Measurements from ENCODE around the gene GBGT1.
"Not testable (repeated sequence)": the region's sequence is repeated elsewhere in the genome, so short reads cannot be mapped to it uniquely, and the experiment has no call there.

GBGT1 gene

DNA sequence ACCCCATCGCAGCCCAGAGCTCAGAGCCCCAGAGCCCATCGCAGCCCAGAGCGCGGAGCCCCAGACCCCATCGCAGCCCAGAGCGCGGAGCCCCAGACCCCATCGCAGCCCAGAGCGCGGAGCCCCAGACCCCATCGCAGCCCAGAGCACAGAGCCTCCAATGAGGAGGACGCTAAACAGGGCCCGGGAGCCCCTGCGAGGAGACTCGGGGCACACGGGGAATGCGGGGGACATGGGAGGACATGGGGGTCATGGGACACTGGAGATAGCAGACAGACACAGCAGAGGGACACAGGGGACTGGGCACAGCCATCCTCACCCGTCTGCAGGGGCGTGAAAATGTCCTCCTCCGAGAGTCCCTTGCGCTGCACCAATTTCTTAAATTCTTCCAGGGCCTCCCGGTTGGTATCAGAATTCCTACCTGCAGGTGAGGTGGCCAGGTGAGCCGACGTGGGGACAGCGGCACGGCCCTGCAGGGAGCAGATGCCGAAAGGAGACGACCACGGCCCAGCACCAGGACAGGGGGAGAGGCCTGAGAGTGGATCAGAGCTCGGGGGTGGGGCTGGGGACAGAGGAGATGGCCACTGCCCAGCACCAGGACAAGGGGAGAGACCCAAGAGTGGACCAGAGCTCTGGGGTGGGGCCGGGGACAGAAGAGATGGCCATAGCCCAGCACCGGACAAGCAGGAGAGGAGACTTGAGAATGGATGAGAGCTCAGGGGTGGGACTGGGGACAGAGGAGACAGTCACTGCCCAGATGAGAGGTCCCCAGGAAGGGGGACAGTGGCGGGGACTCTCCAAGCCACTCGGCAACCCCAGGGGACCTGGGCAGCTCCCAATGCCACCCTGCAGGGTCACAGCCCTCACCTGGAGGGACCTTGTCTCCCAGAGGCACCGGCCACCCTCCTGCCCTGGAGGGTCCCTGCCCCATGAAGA, 42.5 kb upstream of the GBGT1 start:
- no peak overlapping the region for H3K27ac ChIP-seq
- H3K36me3 ChIP-seq, result no peaks in the 10 kb centered on the region
- no peak for TF ChIP-seq Cebpa-rat (IDR thresholded peaks at IDR 0.05)
- H3K4me2 ChIP-seq, result no peak overlapping the region
- H4K20me1 ChIP-seq, result no peaks in the 10 kb centered on the region
- H3K4me3 ChIP-seq, result no peak overlapping the region
- H3K27me3 ChIP-seq, result no peaks in the 10 kb centered on the region
- peaks cover 5% of the 10 kb centered on the region; the same call in 1 of the 2 replicates for H3K9me3 ChIP-seq
- H3K4me1 ChIP-seq, result no peaks in the 10 kb centered on the region
- no peak overlapping the region for H3K9ac ChIP-seq

DNA sequence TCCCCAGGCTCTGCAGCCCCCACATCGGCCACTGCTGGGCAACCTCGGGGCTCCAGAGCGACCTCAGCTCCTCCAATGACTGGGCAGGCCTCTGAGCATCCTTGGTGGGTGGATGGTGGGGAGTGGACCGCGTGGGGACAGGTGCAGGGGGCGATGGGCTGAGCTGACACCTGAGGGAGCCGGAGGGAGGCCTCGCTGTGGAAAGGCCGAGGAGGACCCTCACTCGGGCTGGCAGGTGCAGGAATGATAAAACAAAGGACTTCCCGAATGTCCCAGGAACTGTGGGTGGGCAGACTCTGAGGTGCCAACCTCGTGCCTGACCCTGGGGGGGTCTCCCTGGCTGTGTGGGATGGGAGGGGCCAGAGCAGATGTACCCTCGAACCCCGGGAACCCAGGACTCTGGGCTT, 41.8 kb upstream of the GBGT1 start:
- H3K4me3 ChIP-seq, H3K9ac ChIP-seq, H3K27ac ChIP-seq, H3K36me3 ChIP-seq, H3K9me3 ChIP-seq, H3K4me1 ChIP-seq, H4K20me1 ChIP-seq, H3K4me2 ChIP-seq, H3K27me3 ChIP-seq: not testable (repeated sequence)

DNA sequence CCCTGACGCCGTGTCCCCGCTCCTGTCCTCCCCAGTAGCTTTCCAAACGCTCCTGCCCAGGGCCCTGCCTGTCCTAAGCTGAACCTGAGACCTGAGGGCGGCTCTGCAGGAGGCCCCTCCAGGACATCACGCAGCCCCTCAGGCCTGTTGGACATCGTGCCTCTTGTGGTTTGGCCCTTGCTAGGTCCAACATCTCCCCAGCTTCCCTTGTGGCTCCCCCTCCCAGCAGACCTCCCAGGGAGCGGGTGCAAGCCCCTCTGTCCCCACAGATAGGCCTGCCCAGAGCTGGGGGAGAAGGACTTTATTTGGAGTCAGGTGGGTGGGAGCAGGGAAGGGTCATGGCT, 41.3 kb upstream of the GBGT1 start:
- Histone ChIP-seq H3K9ac (no peak overlapping the region), H3K4me3 (no peak overlapping the region), H3K4me2 (no peak overlapping the region), H3K27ac (no peak overlapping the region), H4K20me1 (no peaks in the 10 kb centered on the region), H3K27me3 (no peaks in the 10 kb centered on the region), H3K4me1 (no peaks in the 10 kb centered on the region), H3K9me3 (no peaks in the 10 kb centered on the region), H3K36me3 (no peaks in the 10 kb centered on the region)
- no peak for TF ChIP-seq Cebpa-rat (IDR thresholded peaks at IDR 0.05)

DNA sequence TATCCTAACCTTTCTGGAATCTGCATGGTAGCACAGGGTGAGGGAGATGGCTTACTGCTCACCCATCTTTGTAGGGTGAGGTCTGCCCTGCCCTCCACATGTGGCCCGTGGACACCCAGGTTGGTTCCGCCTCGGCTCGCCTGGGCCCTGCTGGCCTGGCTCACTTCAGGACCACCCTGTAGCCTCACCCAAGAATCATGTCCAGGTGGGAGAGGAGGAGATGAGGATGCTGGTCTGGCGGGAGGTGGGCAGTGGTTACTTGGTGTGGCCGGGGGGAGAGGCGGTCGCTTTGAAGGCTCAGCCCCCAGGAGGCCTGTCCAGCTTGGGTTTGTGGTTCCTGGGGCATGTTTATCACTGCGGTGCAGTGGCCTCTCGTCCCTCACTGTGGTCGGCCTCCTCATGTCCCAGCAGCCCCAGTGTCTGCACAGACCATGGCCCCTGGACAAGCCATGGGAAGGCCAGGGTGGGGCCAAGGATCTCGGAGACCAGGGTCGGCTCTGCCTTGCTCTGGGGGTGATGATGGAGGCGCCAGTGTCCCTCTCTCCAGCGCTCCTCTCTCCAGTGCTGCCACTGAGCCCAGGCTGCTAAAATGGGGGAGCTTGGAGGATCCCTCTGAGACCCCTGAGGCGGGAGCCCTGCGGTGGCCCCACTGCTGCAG, 40.8 kb upstream of the GBGT1 start:
- Histone ChIP-seq H4K20me1 (no peaks in the 10 kb centered on the region), H3K36me3 (no peaks in the 10 kb centered on the region), H3K9ac (no peak overlapping the region), H3K27ac (no peak overlapping the region), H3K4me1 (0 out of 2 replicates have a peak, but pooled peaks cover 4% of the 10 kb centered on the region), H3K27me3 (no peaks in the 10 kb centered on the region), H3K4me3 (no peak overlapping the region), H3K4me2 (no peak overlapping the region), H3K9me3 (no peaks in the 10 kb centered on the region)
- no peak for TF ChIP-seq Cebpa-rat (IDR thresholded peaks at IDR 0.05)

DNA sequence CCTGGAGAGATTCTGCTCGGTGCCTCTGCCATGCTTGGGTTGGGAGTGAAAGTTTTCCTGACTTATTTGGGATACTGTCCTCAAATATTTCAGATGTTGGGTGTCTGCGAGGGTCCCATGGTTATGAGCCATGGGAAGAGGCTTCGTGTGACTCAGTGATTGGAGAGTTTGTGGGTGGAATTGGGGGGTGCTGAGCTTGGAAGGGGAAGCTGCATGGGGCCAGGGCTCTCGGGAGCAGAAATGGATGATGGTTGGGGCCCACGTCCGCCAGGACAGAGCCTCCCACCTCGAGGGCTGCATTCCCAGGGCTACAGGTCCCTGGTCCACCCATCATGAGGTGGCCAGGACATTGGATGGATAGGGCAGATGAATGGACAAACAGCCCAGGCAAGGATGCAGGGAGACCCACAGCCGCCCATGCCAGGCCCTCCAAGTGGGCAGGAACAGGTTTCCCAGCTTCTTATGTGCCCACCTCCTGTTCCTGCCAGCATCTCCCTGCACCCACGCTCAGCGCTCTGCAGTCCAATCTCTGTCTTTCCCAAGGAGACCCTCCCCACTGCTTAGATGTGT, 39.9 kb upstream of the GBGT1 start:
- no peak overlapping the region for H3K27ac ChIP-seq
- H3K4me2 ChIP-seq, result no peak overlapping the region
- H3K4me3 ChIP-seq, result no peak overlapping the region
- no peak for TF ChIP-seq Cebpa-rat (IDR thresholded peaks at IDR 0.05)
- H3K9me3 ChIP-seq, result no peaks in the 10 kb centered on the region
- H3K4me1 ChIP-seq, result peaks cover 10% of the 10 kb centered on the region; the same call in 1 of the 2 replicates
- H4K20me1 ChIP-seq, result no peaks in the 10 kb centered on the region
- no peaks in the 10 kb centered on the region for H3K27me3 ChIP-seq
- no peaks in the 10 kb centered on the region for H3K36me3 ChIP-seq
- no peak overlapping the region for H3K9ac ChIP-seq

DNA sequence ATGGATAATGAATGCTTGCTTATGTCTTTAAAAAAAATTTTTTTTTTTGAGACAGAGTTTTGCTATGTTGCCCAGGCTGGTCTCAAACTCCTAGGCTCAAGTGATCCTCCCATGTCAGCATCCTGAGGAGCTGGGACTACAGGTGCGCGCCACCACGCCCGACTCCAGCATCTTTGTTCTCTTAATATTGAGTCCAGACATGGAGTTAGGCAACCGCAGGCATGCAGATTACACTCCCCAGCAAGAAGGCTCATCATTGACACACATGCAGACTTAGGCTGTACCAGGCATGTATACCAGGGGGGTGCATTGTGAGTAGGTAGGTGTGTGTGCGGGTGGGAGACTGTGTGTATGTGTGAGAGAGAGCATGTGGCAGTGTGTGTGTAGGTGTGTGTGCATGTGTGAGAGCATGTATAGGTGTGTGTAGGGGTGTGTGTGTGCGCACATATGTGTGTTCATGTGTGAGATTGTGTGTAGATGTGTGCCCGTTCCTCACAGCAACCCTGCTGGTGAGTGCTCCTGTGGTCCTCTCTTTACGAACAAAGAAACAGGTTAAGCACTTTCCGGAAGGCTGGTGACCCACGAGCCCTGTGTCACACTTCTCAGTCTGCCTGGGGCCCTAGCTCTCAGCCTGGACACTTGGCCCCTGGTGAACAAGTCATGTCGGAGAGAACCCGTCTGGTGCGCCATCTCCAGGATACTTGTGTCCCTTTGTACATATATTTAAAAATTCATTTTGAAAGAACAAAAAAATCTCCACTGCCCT, 39.2 kb upstream of the GBGT1 start:
- Histone ChIP-seq H3K4me2 (no peak overlapping the region), H3K4me1 (peaks cover 10% of the 10 kb centered on the region; the same call in 1 of the 2 replicates), H4K20me1 (no peaks in the 10 kb centered on the region), H3K9ac (no peak overlapping the region), H3K9me3 (no peaks in the 10 kb centered on the region), H3K27ac (no peak overlapping the region), H3K4me3 (no peak overlapping the region), H3K36me3 (no peaks in the 10 kb centered on the region), H3K27me3 (no peaks in the 10 kb centered on the region)
- no peak for TF ChIP-seq Cebpa-rat (IDR thresholded peaks at IDR 0.05)

DNA sequence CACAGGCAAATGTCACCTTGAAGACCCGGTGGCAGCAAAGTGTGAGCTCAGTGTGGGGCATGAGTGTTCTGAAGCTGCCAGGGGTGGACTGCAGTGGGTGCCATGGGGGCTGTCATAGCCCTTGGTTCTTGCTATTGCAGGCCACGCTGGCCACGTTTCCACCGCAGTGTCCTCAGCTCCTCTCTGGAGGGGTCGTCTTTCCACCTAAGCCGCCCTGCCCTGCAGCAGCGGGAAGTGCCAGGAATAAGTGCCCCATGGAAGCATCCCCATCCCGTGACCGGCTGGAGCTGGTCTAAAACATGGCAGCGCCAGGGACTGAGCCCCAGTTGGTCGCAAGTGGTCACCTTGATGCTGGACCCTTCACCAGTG, 38.4 kb upstream of the GBGT1 start:
- no peak overlapping the region for H3K9ac ChIP-seq
- H3K27ac ChIP-seq, result no peak overlapping the region
- no peaks in the 10 kb centered on the region for H3K27me3 ChIP-seq
- no peak overlapping the region for H3K4me2 ChIP-seq
- H3K4me3 ChIP-seq, result no peak overlapping the region
- H3K9me3 ChIP-seq, result no peaks in the 10 kb centered on the region
- no peak for TF ChIP-seq Cebpa-rat (IDR thresholded peaks at IDR 0.05)
- H4K20me1 ChIP-seq, result no peaks in the 10 kb centered on the region
- H3K36me3 ChIP-seq, result no peaks in the 10 kb centered on the region
- peaks cover 10% of the 10 kb centered on the region; the same call in 1 of the 2 replicates for H3K4me1 ChIP-seq

DNA sequence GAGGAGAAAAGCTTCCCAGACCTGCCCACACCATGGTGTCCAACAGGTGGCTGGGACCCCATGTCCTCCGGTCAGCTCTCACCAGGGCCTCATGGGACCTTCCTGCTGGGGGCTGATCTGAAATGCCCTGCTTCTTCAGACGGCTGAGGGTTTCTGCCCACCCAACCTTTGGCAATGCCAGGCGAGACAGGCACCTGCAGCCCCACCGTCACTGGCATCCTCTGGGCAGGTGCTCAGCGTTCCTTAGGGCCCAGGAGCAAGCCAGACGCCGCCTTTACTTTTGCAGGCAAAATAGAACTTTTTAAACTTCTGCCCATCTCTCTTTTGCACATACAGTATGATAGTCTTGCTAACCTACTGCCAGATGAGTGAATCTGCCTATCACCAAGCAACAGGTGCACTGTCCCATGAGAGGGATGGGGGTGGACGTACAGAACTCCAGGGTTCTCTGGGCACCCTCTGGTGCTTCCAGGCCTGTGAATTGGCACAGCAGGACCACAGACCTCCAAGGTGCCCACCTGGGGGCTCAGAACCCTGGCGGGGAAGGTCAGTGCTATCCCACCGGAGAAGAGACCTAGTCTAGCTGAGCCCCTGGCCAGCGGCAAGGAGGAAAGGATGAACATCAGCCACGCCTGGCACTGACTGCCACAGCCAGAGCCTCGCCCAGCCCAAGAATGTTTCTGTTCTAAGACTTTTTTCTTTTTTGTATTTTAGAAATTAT, 37.9 kb upstream of the GBGT1 start:
- no peaks in the 10 kb centered on the region for H4K20me1 ChIP-seq
- H3K4me1 ChIP-seq, result peaks cover 10% of the 10 kb centered on the region; the same call in 1 of the 2 replicates
- TF ChIP-seq Cebpa-rat (IDR thresholded peaks at IDR 0.05), result no peak
- H3K4me2 ChIP-seq, result no peak overlapping the region
- H3K27ac ChIP-seq, result no peak overlapping the region
- no peak overlapping the region for H3K4me3 ChIP-seq
- no peaks in the 10 kb centered on the region for H3K36me3 ChIP-seq
- no peaks in the 10 kb centered on the region for H3K9me3 ChIP-seq
- H3K27me3 ChIP-seq, result no peaks in the 10 kb centered on the region
- H3K9ac ChIP-seq, result no peak overlapping the region

DNA sequence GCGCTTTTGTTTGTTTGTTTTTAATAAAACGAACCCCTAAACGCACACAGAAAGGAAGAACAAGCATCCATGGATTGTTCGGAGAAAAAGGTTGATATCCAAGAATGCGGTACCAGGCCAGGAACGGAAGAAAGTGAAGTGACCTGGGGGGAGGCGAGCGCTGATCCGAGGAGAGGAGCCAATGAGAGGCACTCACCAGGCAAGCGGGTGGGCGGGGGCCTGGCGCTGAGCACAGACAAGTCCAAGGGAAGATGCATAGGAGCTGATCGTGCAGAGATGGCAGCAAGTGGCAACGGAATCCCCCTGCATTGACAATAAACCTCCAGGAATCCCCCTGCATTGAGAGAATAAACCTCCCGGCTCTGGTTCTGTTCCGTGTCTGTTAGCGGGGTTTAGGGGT, 36.9 kb upstream of the GBGT1 start:
- Histone ChIP-seq H3K4me3 (no peak overlapping the region), H3K4me2 (no peak overlapping the region), H3K9ac (no peak overlapping the region)

More for the DNA sequence above, 36.9 kb upstream of the GBGT1 start:
- TF ChIP-seq Cebpa-rat (IDR thresholded peaks at IDR 0.05), result no peak
- Histone ChIP-seq H3K4me1 (peaks cover 10% of the 10 kb centered on the region; the same call in 1 of the 2 replicates), H3K27ac (no peak overlapping the region), H3K36me3 (no peaks in the 10 kb centered on the region), H3K27me3 (no peaks in the 10 kb centered on the region), H3K9me3 (no peaks in the 10 kb centered on the region), H4K20me1 (no peaks in the 10 kb centered on the region)
